Measurements from ENCODE around the gene CNST.

DNA sequence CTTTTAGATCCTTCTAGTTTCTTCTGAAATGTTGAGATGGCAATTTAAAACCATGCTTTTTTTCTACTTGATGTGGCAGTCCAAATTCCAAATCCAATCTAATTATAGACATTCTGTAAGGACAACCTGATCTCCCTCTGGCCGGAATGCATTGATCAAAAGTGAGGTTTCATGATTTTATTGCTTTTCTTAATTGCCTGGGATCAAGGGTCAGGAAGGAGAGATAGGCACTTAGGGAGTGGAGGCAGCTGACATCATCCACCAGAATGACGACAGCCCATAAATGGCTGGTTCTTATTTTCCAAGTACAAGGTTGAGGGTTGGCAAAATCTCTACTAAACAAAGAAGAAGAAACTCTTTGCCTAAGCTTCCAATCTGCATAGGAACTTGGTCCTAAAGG lies 111.6 kb downstream of the CNST start:
- no peak for TF ChIP-seq ZNF274 (IDR thresholded peaks at IDR 0.05; ENCODE audit: low read depth, low read length)
- no peak for TF ChIP-seq YY1 (IDR thresholded peaks at IDR 0.05; ENCODE audit: insufficient read depth, insufficient read length)
- TF ChIP-seq SUZ12 (IDR thresholded peaks at IDR 0.05; ENCODE audit: extremely low read depth, insufficient read depth, insufficient read length): no peak

All from NT2/D1 (cell line).